ENCODE data around the gene PRKACB.
"Not testable (repeated sequence)": the region's sequence is repeated elsewhere in the genome, so short reads cannot be mapped to it uniquely, and the experiment has no call there.

PRKACB gene

GRCh38 chr1:84224905-84225304 is 80.8 kb downstream of the PRKACB start:
- DNase-seq = no peak

- DNase-seq = no peak
These were observed 81.6 kb downstream of the PRKACB start for GRCh38 chr1:84225646-84226045.

- DNase-seq = not testable (repeated sequence)
These were observed 88.6 kb downstream of the PRKACB start for GRCh38 chr1:84232676-84233075.

GRCh38 chr1:84236256-84236655 is 92.2 kb downstream of the PRKACB start:
- no peak for DNase-seq

- no peak for DNase-seq
These were observed 98.6 kb downstream of the PRKACB start for GRCh38 chr1:84242641-84243040.

GRCh38 chr1:84245563-84245962 is 101.5 kb downstream of the PRKACB start:
- DNase-seq = no peak

GRCh38 chr1:84246213-84246612 is 102.1 kb downstream of the PRKACB start:
- no peak for DNase-seq

- DNase-seq = no peak
These were observed 103.6 kb downstream of the PRKACB start for GRCh38 chr1:84247425-84248220.

- DNase-seq = no peak
These were observed 106.6 kb downstream of the PRKACB start for GRCh38 chr1:84250668-84251067.

GRCh38 chr1:84253036-84253435 is 109.0 kb downstream of the PRKACB start:
- no peak for DNase-seq

- no peak for DNase-seq
These were observed 109.8 kb downstream of the PRKACB start for GRCh38 chr1:84253891-84254290.

- no peak for DNase-seq
These were observed 110.7 kb downstream of the PRKACB start for GRCh38 chr1:84254703-84255238.

GRCh38 chr1:84255582-84255981 is 111.5 kb downstream of the PRKACB start:
- no peak for DNase-seq

- DNase-seq = no peak
These were observed 113.5 kb downstream of the PRKACB start for GRCh38 chr1:84257617-84258016.

GRCh38 chr1:84259376-84259775 is 115.3 kb downstream of the PRKACB start:
- DNase-seq = no peak

- DNase-seq = no peak
These were observed 115.9 kb downstream of the PRKACB start for GRCh38 chr1:84259989-84260388.

- no peak for DNase-seq
These were observed 116.9 kb downstream of the PRKACB start for GRCh38 chr1:84260852-84261518.

GRCh38 chr1:84264961-84265360 is 120.9 kb downstream of the PRKACB start:
- no peak for DNase-seq

GRCh38 chr1:84265867-84266266 is 121.8 kb downstream of the PRKACB start:
- no peak for DNase-seq

- DNase-seq = no peak
These were observed 122.7 kb downstream of the PRKACB start for GRCh38 chr1:84266748-84267147.

- no peak for DNase-seq
These were observed 123.4 kb downstream of the PRKACB start for GRCh38 chr1:84267476-84267875.

- DNase-seq = no peak
These were observed 124.3 kb downstream of the PRKACB start for GRCh38 chr1:84268346-84268745.

GRCh38 chr1:84269306-84269705 is 125.2 kb downstream of the PRKACB start:
- no peak for DNase-seq

Measured in CD4-positive, alpha-beta T cell treated with Interleukin-17A for 4 hours (primary cell).